Activated CD8-positive, alpha-beta memory T cell treated with anti-CD3 and anti-CD28 coated beads for 36 hours (primary cell): ENCODE measurements around the gene EEF2K. TPM values are rescaled to one million over a fixed set of nuclear protein-coding genes. Genes with fewer than 3 reads are reported as not detected.
"Not testable (repeated sequence)": the region's sequence is repeated elsewhere in the genome, so short reads cannot be mapped to it uniquely, and the experiment has no call there.

ENCODE experiments used
- CTCF ChIA-PET: fragments of 350-600 bp; sonication (Branson Sonifier 250); formaldehyde crosslinking; loops from one replicate; lab custom pipeline; 2021; ENCODE audit warnings: antibody characterized with exemption; lab: Charles Lee
- POLR2A ChIA-PET: fragments of 350-600 bp; sonication (Branson Sonifier 250); formaldehyde crosslinking; loops from one replicate; lab custom pipeline; 2021; ENCODE audit warnings: antibody characterized with exemption; lab: Charles Lee
- total RNA-seq, 2 experiments: library from RNA; stranded (reverse); gene quantifications; one replicate each; pipeline ENCODE4 v1.2.3, GENCODE V29; 2021

EEF2K gene
- total RNA-seq, result 10 to 100 TPM; 29.7 to 31.0 TPM

GRCh38 chr16:22206013-22206841 is at the start of gene EEF2K:
Gene EEF2K, plus strand, starts transcription at chr16:22206278. Its CDS starts 19,452 bp downstream, at chr16:22225730.
- ChIA-PET CTCF (interaction anchor here (1.0 to 10.0 kb wide), 8 partner anchors 8 to 231 kb away, joined by 3 to 67 read pairs (median 6); partner anchors contain the start of gene POLR3E), POLR2A (interaction anchor here (0.6 to 2.0 kb wide), 7 partner anchors 12 to 91 kb away, joined by 4 to 21 read pairs (median 6); partner anchors contain the start of gene POLR3E)

- CTCF ChIA-PET, result no interaction called here
Observed at GRCh38 chr16:22161401-22161800, 44.7 kb upstream of the EEF2K start.

GRCh38 chr16:22161999-22162655 is 44.0 kb upstream of the EEF2K start, which contains the start of gene SDR42E2:
Gene SDR42E2, plus strand, starts transcription at chr16:22162506. Its CDS starts 3,077 bp downstream, at chr16:22165583.
- ChIA-PET POLR2A (no interaction called here), CTCF (no interaction called here)

More at GRCh38 chr16:22161401-22161800, 44.7 kb upstream of the EEF2K start:
- POLR2A ChIA-PET, result no interaction called here

- POLR2A ChIA-PET, result no interaction called here
- CTCF ChIA-PET, result no interaction called here
Observed at GRCh38 chr16:22162656-22163009, 43.4 kb upstream of the EEF2K start.

GRCh38 chr16:22163806-22164205 is 42.3 kb upstream of the EEF2K start:
- CTCF ChIA-PET, result no interaction called here
- POLR2A ChIA-PET, result no interaction called here

GRCh38 chr16:22164482-22164881 is 41.6 kb upstream of the EEF2K start:
- ChIA-PET POLR2A (no interaction called here), CTCF (no interaction called here)

- ChIA-PET CTCF (no interaction called here), POLR2A (no interaction called here)
Observed at GRCh38 chr16:22165508-22166285, 40.4 kb upstream of the EEF2K start.

- ChIA-PET CTCF (no interaction called here), POLR2A (no interaction called here)
Observed at GRCh38 chr16:22171953-22172352, 34.1 kb upstream of the EEF2K start.

- POLR2A ChIA-PET, CTCF ChIA-PET: not testable (repeated sequence)
Observed at GRCh38 chr16:22172642-22173041, 33.4 kb upstream of the EEF2K start.

GRCh38 chr16:22174642-22175041 is 31.4 kb upstream of the EEF2K start:
- ChIA-PET CTCF (interaction anchor here (0.7 to 1.5 kb wide), 3 partner anchors 13 to 616 kb away, joined by 3 to 9 read pairs (median 3); no protein-coding TSS in a partner anchor), POLR2A (no interaction called here)

GRCh38 chr16:22177968-22178930 is 27.8 kb upstream of the EEF2K start:
- ChIA-PET POLR2A (no interaction called here), CTCF (interaction anchor here (0.5 kb wide), 1 partner anchor 36 kb away, joined by 4 read pairs; no protein-coding TSS in a partner anchor)

- ChIA-PET POLR2A (no interaction called here), CTCF (no interaction called here)
Observed at GRCh38 chr16:22181426-22181825, 24.7 kb upstream of the EEF2K start.

GRCh38 chr16:22181843-22182242 is 24.2 kb upstream of the EEF2K start:
- ChIA-PET POLR2A (no interaction called here), CTCF (no interaction called here)

GRCh38 chr16:22183335-22183734 is 22.7 kb upstream of the EEF2K start:
- ChIA-PET CTCF (interaction anchor here (0.6 to 0.9 kb wide), 3 partner anchors 21 to 1419 kb away, joined by 3 read pairs; no protein-coding TSS in a partner anchor), POLR2A (interaction anchor here (0.6 kb wide), 1 partner anchor 40 kb away, joined by 4 read pairs; no protein-coding TSS in a partner anchor)

GRCh38 chr16:22183901-22184614 is 22.0 kb upstream of the EEF2K start:
- CTCF ChIA-PET, result interaction anchor here (0.6 to 0.9 kb wide), 3 partner anchors 20 to 1418 kb away, joined by 3 read pairs; no protein-coding TSS in a partner anchor

GRCh38 chr16:22184615-22184968 is 21.5 kb upstream of the EEF2K start:
- POLR2A ChIA-PET, result no interaction called here
- CTCF ChIA-PET, result no interaction called here

More at GRCh38 chr16:22183901-22184614, 22.0 kb upstream of the EEF2K start:
- POLR2A ChIA-PET, result no interaction called here

GRCh38 chr16:22186517-22186916 is 19.6 kb upstream of the EEF2K start:
- ChIA-PET POLR2A (no interaction called here), CTCF (interaction anchor here (0.6 to 1.2 kb wide), 2 partner anchors 195 to 234 kb away, joined by 3 read pairs; no protein-coding TSS in a partner anchor)
